H1 (cell line): Measurements from ENCODE around the gene ZFYVE21. TPM values are rescaled to one million over a fixed set of nuclear protein-coding genes. Genes with fewer than 3 reads are reported as not detected.

ENCODE experiments used
- HDAC6 ChIP-seq: IDR thresholded peaks from one replicate; pipeline ENCODE4 v1.7.1; 2012; ENCODE audit warnings: low read depth, mild to moderate bottlenecking, inconsistent platforms, low read length, moderate library complexity
- NANOG ChIP-seq: IDR thresholded peaks from 2 replicates; pipeline ENCODE4 v1.6.1; 2011; ENCODE audit warnings: low read length, low read depth, mild to moderate bottlenecking, inconsistent platforms; ENCODE audit not compliant: insufficient read depth, poor library complexity, severe bottlenecking
- NRF1 ChIP-seq: IDR thresholded peaks from 2 replicates; pipeline ENCODE4 v1.6.1; 2011; ENCODE audit warnings: mild to moderate bottlenecking, low read depth, low read length, improper control_type of control experiment
- polyA plus RNA-seq, 7 experiments: library from polyadenylated mRNA; depleted of rRNA in 3 of 7; stranded (reverse) in 5 of 7; unstranded in 2 of 7; fragments of >200 nt in 5 of 7; fragments of 200-250 nt in 2 of 7; gene quantifications; 1 replicate in 5 of 7; 2 replicates in 1 of 7; 4 replicates in 1 of 7; pipeline versions ENCODE4 v1.2.1 to v1.2.3, GENCODE V29; 2011 to 2013; ENCODE audit warnings: missing spikeins in 2 of 7, mixed read lengths in 2 of 7
- total RNA-seq: library from RNA; stranded (reverse); fragmentation: NEBNext Ultra II Directional; extraction: Animal tissue kit (Norgen Biotek cat#: 25700); gene quantifications from 2 replicates; pipeline ENCODE4 v1.2.1, GENCODE V29; 2021

Gene ZFYVE21
- total and polyA plus RNA-seq, 2 of the 8 experiments (the other 6 are each of a cell fraction or from before 2014, with no cell fraction given), result 53.4 to 127 TPM

DNA sequence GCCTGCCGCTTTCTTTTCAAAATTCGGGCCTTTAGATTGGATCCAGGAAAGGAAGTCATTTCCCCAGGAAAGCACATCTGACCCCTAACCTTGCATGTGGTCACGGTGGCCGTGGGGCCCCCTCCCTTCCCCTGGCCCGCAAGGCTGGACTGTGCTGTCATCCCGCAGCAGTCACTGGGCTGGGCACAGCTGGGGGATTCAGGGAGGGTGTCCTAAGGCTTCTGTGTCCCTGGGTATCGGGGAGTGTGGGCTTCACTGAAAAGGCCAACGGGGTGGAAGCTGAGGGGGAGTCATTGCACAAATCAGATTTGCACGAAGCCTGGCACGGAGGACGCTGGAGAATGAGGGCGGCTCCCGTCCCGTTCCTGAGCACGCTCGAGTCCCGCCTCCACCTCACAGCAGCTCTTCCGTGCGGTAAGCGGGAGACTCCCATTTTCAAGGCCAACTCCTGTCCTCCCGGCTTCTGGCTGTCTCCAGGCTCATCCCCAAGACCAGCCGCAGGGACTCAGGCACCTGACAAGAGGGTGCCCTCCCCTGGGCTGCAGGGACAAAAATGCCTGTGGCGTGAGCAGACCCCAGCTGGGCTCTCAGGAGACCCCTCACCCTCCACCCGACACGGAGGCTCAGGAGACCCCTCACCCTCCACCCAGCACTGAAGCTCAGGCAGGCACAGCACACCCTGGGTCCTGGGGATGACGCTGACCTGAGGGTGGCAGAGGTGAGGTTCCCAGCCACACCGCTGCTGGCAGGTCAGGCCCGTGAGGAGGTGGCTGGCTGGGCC is 9.9 kb upstream of the ZFYVE21 start (continued):
- TF ChIP-seq HDAC6 (no peak), NANOG (no peak), NRF1 (no peak)
